Neural cell (in vitro differentiated cells): Measurements from ENCODE around the gene ADH1C. TPM values are rescaled to one million over a fixed set of nuclear protein-coding genes. Genes with fewer than 3 reads are reported as not detected.
"Not testable (repeated sequence)": the region's sequence is repeated elsewhere in the genome, so short reads cannot be mapped to it uniquely, and the experiment has no call there.

Source experiments
- H2AFZ ChIP-seq: fragments of 200-600, 300-800 bp; sonication (generic), shearing (Covaris generic); 2 replicates; pipeline ENCODE4 v1.6.0; 2014; ENCODE audit warnings: low read depth, mild to moderate bottlenecking, antibody characterized with exemption, low read length, moderate library complexity
- H3F3A ChIP-seq: fragments of 200-600 bp; shearing (Covaris generic); 2 replicates; pipeline ENCODE4 v1.6.1; 2016; ENCODE audit warnings: mild to moderate bottlenecking, moderate library complexity, mixed read lengths, antibody characterized with exemption, low read length; ENCODE audit not compliant: insufficient read depth, poor library complexity, severe bottlenecking
- H3K27ac ChIP-seq: fragments of 200-600, 300-800 bp; sonication (generic), shearing (Covaris generic); 2 replicates; pipeline ENCODE4 v1.5.1; 2014; ENCODE audit warnings: mild to moderate bottlenecking, low read length, moderate library complexity
- H3K27me3 ChIP-seq: fragments of 300-800, 200-600 bp; sonication (generic), shearing (Covaris generic); 2 replicates; pipeline ENCODE4 v1.6.0; 2014; ENCODE audit warnings: mild to moderate bottlenecking, low read depth, low read length, moderate library complexity; ENCODE audit not compliant: insufficient read depth
- H3K36me3 ChIP-seq: fragments of 300-800, 200-600 bp; sonication (generic), shearing (Covaris generic); 2 replicates; pipeline ENCODE4 v1.5.1; 2014; ENCODE audit warnings: mild to moderate bottlenecking, antibody characterized with exemption, low read length, moderate library complexity; ENCODE audit not compliant: insufficient read depth
- H3K4me2 ChIP-seq: fragments of 300-800, 200-600 bp; sonication (generic), shearing (Covaris generic); 2 replicates; pipeline ENCODE4 v1.6.0; 2014; ENCODE audit warnings: mild to moderate bottlenecking, low read length
- H3K4me3 ChIP-seq: fragments of 300-800, 200-600 bp; sonication (generic), shearing (Covaris generic); 2 replicates; pipeline ENCODE4 v1.5.1; 2014; ENCODE audit warnings: mild to moderate bottlenecking, low read length, moderate library complexity
- H3K79me2 ChIP-seq: fragments of 200-600 bp; shearing (Covaris generic); replicated peaks from 2 replicates; pipeline ENCODE4 v1.6.0; 2014; ENCODE audit warnings: mild to moderate bottlenecking, low read length, moderate library complexity; ENCODE audit not compliant: insufficient read depth
- H3K9ac ChIP-seq: fragments of 300-800, 200-600 bp; sonication (generic), shearing (Covaris generic); 2 replicates; pipeline ENCODE4 v1.6.1; 2016; ENCODE audit warnings: mild to moderate bottlenecking, low read length, mixed read lengths
- H3K9me2 ChIP-seq: fragments of 200-600 bp; shearing (Covaris generic); 2 replicates; pipeline ENCODE4 v1.6.1; 2016; ENCODE audit warnings: mild to moderate bottlenecking, low read length, mixed read lengths; ENCODE audit not compliant: insufficient read depth
- H3K9me3 ChIP-seq: fragments of 200-600, 300-800 bp; sonication (generic), shearing (Covaris generic); 2 replicates; pipeline ENCODE4 v1.6.1; 2016; ENCODE audit warnings: mild to moderate bottlenecking, mixed run types, low read length, moderate library complexity, mixed read lengths
- H4K20me1 ChIP-seq: fragments of 200-600 bp; shearing (Covaris generic); 2 replicates; pipeline ENCODE4 v1.6.1; 2016; ENCODE audit warnings: mild to moderate bottlenecking, mixed run types; ENCODE audit not compliant: insufficient read depth
- EP300 ChIP-seq: fragments of 450-650 bp; conservative IDR thresholded peaks from 2 replicates; pipeline ENCODE4 v1.6.1; 2014; ENCODE audit warnings: antibody characterized with exemption, mild to moderate bottlenecking, moderate library complexity; ENCODE audit not compliant: poor library complexity, severe bottlenecking
- EZH2 ChIP-seq: fragments of 200-600, 300-800 bp; shearing (Covaris generic), sonication (generic); IDR thresholded peaks from 2 replicates; pipeline ENCODE4 v1.6.1; 2014; ENCODE audit warnings: antibody characterized with exemption, low read length, borderline replicate concordance, mild to moderate bottlenecking; ENCODE audit not compliant: insufficient read depth, poor library complexity, severe bottlenecking
- MXI1 ChIP-seq: fragments of 450-650 bp; conservative IDR thresholded peaks from 2 replicates; pipeline ENCODE4 v1.6.1; 2014; ENCODE audit warnings: antibody characterized with exemption, mild to moderate bottlenecking; ENCODE audit not compliant: poor library complexity, severe bottlenecking
- POLR2AphosphoS5 ChIP-seq: IDR thresholded peaks from 2 replicates; pipeline ENCODE4 v1.6.1; 2012
- RAD21 ChIP-seq: fragments of 450-650 bp; conservative IDR thresholded peaks from 2 replicates; pipeline ENCODE4 v1.6.1; 2014; ENCODE audit warnings: antibody characterized with exemption, mild to moderate bottlenecking, moderate library complexity
- SMC3 ChIP-seq: fragments of 450-650 bp; conservative IDR thresholded peaks from 2 replicates; pipeline ENCODE4 v1.6.1; 2014; ENCODE audit warnings: antibody characterized with exemption, mild to moderate bottlenecking, moderate library complexity; ENCODE audit not compliant: poor library complexity
- TAF1 ChIP-seq: IDR thresholded peaks from 2 replicates; pipeline ENCODE4 v1.6.1; 2012; ENCODE audit warnings: low read depth
- polyA plus RNA-seq: library from polyadenylated mRNA; depleted of rRNA; stranded (reverse); fragments of >200 nt; gene quantifications from 2 replicates; pipeline ENCODE4 v1.2.3, GENCODE V29; 2014
- TF ChIP-seq, protein P1 (sequence below): fragments of 450-650 bp; IDR thresholded peaks from 2 replicates; pipeline ENCODE4 v1.5.1; 2014; ENCODE audit warnings: antibody characterized with exemption, mild to moderate bottlenecking, moderate library complexity; ENCODE audit not compliant: poor library complexity, severe bottlenecking
- TF ChIP-seq, protein P2 (sequence below): IDR thresholded peaks from 2 replicates; pipeline ENCODE4 v1.6.1; 2012; ENCODE audit warnings: borderline replicate concordance

The ADH1C gene
- polyA plus RNA-seq, 1 donor from 2014 or later, result not detected

DNA sequence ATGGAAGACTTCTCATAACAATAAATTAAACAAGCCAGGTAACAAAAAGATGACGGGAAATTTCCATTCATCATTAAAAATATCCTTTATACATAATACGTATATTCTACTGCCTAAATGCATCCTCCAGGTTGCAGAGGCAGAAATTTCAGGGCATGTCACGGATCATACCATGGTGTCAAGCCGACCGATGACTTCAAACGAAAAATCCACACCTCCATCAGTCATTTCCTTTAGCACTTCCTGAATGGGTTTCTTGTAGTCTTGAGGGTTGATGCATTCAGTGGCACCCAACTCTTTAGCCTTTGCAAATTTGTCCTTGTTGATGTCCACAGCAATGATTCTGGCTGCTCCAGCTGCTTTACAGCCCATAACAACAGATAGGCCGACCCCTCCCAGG, 9.9 kb downstream of the ADH1C start:
- not testable (repeated sequence) for H3K36me3 ChIP-seq, H3F3A ChIP-seq, H4K20me1 ChIP-seq, H3K9ac ChIP-seq, H3K9me3 ChIP-seq, H2AFZ ChIP-seq, H3K9me2 ChIP-seq, H3K4me2 ChIP-seq, H3K27ac ChIP-seq, H3K79me2 ChIP-seq, H3K4me3 ChIP-seq, H3K27me3 ChIP-seq

DNA sequence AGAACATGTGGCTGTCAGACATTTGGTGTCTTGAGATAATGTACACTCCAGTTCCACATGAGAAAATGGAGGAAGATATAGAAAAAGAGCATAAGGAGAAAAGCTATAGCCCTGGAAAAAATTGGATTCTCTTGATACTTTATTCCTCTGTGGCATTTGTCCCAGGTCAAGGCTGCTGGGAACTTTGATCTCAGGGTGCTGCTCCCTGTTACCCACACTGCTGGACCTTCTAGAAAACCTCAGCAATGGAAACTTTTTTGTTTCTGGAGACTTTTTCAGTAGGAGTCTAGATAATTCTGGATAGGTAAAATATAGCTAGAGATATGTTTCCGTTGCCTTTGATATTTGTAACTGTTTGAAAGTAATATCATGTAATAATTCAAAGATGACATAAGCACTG, 11.1 kb downstream of the ADH1C start:
- H3K27ac ChIP-seq, result no peak overlapping the region
- no peaks in the 10 kb centered on the region for H3K9me3 ChIP-seq
- H4K20me1 ChIP-seq, result no peaks in the 10 kb centered on the region
- H2AFZ ChIP-seq, result no peak overlapping the region
- no peak overlapping the region for H3K4me2 ChIP-seq
- H3K36me3 ChIP-seq, result no peaks in the 10 kb centered on the region
- H3K4me3 ChIP-seq, result no peak overlapping the region
- no peak overlapping the region for H3K9ac ChIP-seq
- no peaks in the 10 kb centered on the region for H3K9me2 ChIP-seq
- H3K79me2 ChIP-seq, result no peaks in the 10 kb centered on the region
- no peak for TF ChIP-seq EP300
- TF ChIP-seq RAD21, result no peak
- no peak for TF ChIP-seq SMC3
- TF ChIP-seq, protein P1, sequence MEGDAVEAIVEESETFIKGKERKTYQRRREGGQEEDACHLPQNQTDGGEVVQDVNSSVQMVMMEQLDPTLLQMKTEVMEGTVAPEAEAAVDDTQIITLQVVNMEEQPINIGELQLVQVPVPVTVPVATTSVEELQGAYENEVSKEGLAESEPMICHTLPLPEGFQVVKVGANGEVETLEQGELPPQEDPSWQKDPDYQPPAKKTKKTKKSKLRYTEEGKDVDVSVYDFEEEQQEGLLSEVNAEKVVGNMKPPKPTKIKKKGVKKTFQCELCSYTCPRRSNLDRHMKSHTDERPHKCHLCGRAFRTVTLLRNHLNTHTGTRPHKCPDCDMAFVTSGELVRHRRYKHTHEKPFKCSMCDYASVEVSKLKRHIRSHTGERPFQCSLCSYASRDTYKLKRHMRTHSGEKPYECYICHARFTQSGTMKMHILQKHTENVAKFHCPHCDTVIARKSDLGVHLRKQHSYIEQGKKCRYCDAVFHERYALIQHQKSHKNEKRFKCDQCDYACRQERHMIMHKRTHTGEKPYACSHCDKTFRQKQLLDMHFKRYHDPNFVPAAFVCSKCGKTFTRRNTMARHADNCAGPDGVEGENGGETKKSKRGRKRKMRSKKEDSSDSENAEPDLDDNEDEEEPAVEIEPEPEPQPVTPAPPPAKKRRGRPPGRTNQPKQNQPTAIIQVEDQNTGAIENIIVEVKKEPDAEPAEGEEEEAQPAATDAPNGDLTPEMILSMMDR, result no peak
- no peak for TF ChIP-seq EZH2
- no peak for TF ChIP-seq POLR2AphosphoS5
- no peak for TF ChIP-seq TAF1
- no peak for TF ChIP-seq MXI1
- TF ChIP-seq, protein P2, sequence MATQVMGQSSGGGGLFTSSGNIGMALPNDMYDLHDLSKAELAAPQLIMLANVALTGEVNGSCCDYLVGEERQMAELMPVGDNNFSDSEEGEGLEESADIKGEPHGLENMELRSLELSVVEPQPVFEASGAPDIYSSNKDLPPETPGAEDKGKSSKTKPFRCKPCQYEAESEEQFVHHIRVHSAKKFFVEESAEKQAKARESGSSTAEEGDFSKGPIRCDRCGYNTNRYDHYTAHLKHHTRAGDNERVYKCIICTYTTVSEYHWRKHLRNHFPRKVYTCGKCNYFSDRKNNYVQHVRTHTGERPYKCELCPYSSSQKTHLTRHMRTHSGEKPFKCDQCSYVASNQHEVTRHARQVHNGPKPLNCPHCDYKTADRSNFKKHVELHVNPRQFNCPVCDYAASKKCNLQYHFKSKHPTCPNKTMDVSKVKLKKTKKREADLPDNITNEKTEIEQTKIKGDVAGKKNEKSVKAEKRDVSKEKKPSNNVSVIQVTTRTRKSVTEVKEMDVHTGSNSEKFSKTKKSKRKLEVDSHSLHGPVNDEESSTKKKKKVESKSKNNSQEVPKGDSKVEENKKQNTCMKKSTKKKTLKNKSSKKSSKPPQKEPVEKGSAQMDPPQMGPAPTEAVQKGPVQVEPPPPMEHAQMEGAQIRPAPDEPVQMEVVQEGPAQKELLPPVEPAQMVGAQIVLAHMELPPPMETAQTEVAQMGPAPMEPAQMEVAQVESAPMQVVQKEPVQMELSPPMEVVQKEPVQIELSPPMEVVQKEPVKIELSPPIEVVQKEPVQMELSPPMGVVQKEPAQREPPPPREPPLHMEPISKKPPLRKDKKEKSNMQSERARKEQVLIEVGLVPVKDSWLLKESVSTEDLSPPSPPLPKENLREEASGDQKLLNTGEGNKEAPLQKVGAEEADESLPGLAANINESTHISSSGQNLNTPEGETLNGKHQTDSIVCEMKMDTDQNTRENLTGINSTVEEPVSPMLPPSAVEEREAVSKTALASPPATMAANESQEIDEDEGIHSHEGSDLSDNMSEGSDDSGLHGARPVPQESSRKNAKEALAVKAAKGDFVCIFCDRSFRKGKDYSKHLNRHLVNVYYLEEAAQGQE, result no peak
- no peaks in the 10 kb centered on the region for H3K27me3 ChIP-seq
- no peaks in the 10 kb centered on the region for H3F3A ChIP-seq

DNA sequence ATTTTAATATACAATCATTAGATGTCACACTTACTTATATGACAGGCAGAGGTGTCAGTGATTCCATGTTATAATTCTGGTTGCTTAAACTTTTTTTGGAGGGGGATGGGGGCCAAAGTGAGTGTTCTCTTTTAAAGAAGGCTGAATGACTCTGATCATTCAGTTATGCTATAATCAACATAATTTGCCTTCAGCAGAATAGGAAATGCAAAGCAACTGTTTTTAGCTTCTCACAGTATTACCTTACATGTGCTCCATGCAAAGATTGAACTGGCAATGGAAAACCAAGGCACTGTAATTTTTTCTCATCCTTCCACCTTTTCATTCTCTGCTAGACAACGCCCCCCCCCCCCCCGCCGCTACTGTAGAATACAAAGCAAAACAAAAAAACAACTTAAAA, 13.4 kb downstream of the ADH1C start:
- H3K79me2 ChIP-seq, result no peaks in the 10 kb centered on the region
- no peaks in the 10 kb centered on the region for H3K27me3 ChIP-seq
- H3K9me2 ChIP-seq, result no peaks in the 10 kb centered on the region
- no peak overlapping the region for H2AFZ ChIP-seq
- no peak overlapping the region for H3K4me2 ChIP-seq
- no peaks in the 10 kb centered on the region for H3F3A ChIP-seq
- H3K9ac ChIP-seq, result no peak overlapping the region
- no peak overlapping the region for H3K27ac ChIP-seq
- no peak overlapping the region for H3K4me3 ChIP-seq
- TF ChIP-seq POLR2AphosphoS5 (no peak), TAF1 (no peak), EP300 (no peak), MXI1 (no peak), EZH2 (no peak), SMC3 (no peak), RAD21 (no peak)
- TF ChIP-seq, protein P2, result no peak
- TF ChIP-seq, protein P1, result no peak
- no peaks in the 10 kb centered on the region for H4K20me1 ChIP-seq
- H3K36me3 ChIP-seq, result no peaks in the 10 kb centered on the region
- H3K9me3 ChIP-seq, result no peaks in the 10 kb centered on the region
